Stimulated activated CD8-positive, alpha-beta memory T cell treated with anti-CD3 and anti-CD28 coated beads, Interleukin-12 subunit alpha, Interleukin-12 subunit beta, amount 100 ng/mL, for 24 hours (primary cell): ENCODE results near the gene ZBTB8B.
"Not testable (repeated sequence)": the region's sequence is repeated elsewhere in the genome, so short reads cannot be mapped to it uniquely, and the experiment has no call there.

Source experiments
- DNase-seq: peaks from one replicate; pipeline ENCODE4 v3.0.0-alpha.2; 2020; ENCODE audit errors: extremely low read depth

Gene ZBTB8B

DNA sequence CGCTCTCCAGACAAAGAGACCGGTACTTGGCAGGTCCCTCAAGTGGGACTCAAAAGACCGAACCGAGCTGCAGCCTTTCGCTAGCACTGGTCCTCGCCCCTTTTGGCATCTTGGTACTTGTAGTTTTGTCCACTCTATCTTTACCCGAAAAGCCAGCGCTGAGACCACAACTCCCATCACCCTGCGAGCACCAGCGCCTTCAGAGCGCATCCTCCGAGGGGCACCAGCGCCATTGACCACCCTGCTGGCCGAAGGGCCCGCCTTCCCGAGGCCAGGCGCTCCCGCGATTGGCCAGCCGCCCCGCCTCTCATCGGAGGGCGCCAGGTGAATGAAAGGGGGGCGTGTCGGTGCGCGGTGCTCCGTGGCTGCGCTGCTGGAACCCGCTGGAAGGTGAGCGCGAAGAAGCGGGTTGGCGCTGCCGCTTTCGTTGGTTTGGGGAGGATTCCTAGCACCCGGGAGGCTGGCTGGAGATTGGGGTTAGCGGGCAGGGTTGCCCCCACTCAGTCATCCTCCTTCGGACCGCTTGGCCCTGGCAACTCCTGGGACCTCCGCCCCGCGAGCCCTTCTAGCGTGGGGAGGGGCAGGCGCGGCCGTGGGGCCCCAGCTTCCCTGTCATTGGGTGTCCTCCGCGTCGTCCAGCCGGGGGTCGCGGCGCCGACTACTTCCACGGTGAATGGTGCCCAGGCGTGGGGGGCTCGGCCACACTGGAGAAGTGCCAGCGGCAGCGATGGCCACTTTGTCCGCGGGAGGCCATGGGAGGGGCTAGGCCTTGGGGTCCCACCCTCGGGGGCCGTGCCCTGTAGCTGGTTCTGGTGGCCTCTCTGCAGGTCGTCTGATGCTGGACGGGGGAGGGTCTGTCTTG is at the start of gene ZBTB8B:
Gene ZBTB8B (plus strand): TSS at position 357 of the 862 bp plus-strand sequence. CDS start 5,553 bp downstream, outside the sequence.
- DNase-seq, result no peak

DNA sequence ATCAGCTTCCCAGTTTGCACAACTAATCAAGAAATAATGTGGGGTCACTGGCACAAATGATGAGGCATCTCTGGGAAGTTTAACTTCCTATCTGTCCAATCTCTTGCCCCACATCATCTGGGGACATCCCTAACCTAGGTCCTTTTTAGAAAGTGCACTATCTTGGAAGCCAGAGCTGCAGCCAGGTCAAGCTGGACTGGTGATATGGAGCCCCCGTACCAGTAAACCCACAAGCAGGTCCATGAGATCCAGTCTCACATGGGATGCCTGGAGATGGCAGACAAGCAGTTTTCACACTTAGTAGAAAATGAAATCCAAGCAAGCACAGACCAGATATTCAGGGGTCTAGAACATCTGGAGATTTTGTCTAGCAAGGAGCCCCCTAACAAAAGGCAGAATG is 43.1 kb upstream of the ZBTB8B start:
- no peak for DNase-seq

DNA sequence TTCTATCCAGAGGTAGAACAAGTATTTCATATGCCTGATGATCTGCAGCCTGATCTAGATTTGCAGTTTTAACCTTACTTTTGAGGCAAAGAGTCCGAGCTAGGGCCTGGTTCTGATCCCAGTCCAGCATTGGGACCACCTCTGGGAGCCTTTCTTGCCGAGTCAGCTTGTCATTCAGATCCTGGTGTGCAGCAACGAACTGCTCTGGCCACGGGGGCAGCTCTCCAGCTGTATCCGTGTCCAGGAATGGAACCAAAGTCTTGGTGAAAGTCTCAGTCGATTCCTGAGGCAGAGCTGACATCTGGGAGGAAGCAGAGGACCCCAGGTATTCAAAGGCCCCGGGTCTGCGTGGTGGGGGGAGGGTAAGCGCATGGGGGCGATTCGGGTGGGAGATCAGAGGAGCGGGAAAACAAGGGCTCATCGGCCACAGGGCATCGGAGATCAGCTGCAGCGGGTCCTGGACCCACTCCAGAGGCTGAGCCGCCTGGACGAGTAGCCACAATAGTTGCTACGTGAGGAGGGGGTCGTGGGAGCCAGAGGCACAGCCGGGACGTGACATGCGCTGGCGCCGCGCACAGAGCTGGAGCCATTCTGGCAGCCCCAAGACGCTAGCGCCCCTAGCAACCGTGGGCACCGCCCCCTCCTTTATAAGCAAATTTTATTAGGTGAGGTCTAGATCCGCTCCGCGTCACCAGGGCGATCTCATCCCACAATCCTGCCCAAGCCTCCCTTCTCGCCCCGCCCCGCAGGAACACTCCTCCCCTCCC is 38.2 kb upstream of the ZBTB8B start:
- DNase-seq, result no peak

GRCh38 chr1:32427264-32427963 is 37.5 kb upstream of the ZBTB8B start:
- DNase-seq, result no peak

DNA sequence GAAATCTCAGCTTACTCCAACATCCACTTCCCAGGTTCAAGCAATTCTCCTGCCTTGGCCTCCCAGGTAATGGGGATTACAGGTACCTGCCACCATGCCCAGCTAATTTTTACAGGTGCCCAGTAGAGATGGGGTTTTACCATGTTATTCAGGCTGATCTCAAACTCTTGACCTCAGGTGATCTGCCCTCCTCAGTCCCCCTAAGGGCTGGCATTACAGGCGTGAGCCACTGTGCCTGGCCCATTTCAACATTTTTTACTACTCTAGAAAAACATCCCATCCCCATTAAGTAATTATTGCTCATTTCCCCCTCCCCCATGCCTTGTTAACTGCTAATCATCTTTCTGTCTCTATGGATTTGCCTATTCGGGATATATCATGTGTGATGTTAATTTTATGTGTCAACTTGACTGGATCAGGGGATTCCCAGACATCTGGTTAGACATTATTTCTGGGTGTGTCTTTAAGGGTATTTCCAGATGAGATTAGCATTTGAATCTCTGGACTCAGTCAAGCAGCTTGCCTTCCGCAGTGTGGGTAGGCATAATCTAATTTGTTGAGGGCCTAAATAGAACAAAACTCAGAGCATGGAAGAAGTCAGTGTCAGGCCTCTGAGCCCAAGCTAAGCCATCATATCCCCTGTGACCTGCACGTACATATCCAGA is 33.0 kb upstream of the ZBTB8B start:
- DNase-seq, result no peak

DNA sequence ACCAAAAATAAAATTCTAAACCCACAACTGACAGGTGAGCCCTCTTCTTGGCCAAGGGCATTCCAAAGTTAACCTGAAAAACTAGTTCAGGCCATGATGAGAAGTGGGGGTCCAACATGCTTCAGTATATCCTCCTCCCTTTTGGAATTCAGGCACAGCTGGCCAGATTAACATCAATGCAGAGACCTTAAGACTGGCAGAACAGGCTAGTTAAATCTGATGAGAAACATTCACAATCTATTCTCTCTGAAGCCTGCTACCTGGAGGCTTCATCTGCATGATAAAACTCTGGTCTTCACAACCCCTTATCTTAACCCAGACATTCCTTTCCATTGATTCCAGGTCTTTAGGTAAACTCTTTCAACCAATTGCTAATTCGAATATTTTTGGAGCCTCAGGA is 26.7 kb upstream of the ZBTB8B start:
- no peak for DNase-seq

DNA sequence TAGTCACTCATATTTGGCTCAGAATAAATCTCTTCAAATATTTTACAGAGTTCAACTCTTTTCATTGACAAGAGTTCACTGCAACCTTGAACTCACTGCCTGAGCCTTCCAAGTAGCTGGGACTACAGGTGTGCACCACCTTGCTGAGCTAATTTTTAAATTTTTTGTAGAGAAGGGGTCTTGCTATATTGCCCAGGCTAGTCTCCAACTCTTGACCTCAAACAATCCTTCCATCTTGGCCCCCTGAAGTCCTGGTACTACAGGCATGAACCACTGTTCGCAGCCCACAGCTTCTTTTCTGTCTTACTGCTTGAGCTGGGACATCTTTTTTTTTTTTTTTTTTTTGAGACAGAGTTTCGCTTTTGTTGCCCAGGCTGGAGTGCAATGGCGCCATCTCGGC is 26.1 kb upstream of the ZBTB8B start:
- DNase-seq, result not testable (repeated sequence)

DNA sequence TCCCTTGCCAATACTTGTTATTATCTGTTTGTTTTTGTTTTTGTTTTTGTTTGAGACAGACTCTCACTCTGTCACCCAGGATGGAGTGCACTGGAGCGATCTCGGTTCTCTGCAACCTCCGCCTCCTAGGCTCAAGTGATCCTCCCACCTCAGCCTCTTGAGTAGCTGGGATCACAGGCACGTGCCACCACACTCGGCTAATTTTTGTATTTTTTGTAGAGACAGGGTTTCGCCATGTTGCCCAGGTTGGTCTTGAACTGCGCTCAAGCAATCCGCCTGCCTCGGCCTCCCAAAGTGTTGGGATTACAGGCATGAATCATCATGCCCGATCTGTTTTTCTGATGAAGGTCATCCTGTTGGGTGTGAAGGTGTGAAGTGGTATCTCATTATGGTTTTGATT is 23.4 kb upstream of the ZBTB8B start:
- not testable (repeated sequence) for DNase-seq

- DNase-seq, result no peak
Measured at GRCh38 chr1:32447469-32448185, 17.2 kb upstream of the ZBTB8B start.

DNA sequence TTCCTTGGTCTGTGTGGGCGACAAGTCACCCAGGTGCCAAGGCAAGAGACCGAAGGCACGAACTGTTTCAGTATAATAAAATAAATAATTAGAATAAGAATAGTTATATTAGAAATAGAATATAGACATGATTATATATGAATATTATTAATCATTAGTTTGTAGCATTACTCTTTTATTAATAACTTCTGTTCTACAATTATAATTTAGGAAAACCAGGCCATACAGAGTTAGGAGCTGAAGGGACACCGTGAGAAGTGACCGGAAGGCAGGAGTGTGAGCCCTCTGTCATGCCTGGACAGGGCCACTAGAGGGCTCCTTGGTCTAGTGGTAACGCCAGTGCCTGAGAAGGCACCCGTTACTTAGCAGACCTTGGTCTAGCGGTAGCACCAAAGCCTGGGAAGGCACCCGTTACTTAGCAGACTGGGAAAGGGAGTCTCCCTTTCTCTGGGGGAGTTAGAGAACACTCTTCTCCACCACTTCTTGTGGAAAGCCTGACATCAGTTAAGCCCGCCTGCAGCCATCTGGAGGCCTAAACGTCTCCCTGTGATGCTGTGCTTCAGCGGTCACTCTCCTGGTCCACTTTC is 16.6 kb upstream of the ZBTB8B start:
- not testable (repeated sequence) for DNase-seq

GRCh38 chr1:32448773-32449456 is 16.0 kb upstream of the ZBTB8B start:
- DNase-seq, result no peak

DNA sequence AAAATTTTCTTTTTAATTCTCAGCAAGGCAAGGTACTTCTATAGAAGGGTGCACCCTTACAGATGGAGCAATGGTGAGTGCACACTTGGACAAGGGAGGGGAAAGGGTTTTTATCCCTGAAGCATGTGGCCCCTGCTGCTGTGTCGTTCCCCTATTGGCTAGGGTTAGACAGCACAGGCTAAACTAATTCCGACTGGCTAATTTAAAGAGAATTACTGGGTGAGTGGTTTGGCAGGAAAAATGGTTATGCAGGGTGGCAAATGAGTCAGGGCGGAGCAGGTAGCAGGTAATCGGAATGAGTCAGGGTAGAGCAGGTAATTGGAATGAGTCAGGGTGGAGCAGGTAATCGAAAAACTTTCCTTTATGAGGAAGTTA is 15.4 kb upstream of the ZBTB8B start:
- not testable (repeated sequence) for DNase-seq

- no peak for DNase-seq
Measured at GRCh38 chr1:32454726-32455125, 10.1 kb upstream of the ZBTB8B start.

DNA sequence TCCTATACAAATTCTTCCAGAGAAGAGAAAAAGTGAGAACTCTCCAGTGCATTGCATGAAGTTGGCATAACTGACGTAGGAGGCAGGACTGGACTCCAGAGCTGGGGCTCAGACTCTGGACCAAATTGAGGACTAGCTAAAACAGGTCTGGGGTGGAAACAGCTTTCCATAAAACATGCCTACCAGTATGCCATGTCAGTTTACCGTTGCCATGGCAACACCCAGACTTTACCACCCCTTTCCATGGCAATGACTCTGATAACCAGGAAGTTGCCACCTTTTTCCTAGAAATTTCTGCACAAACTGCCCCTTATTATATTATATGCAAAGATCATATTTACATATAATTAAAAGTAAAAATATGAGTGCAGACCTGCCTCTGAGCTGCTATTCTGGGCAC is 8.9 kb upstream of the ZBTB8B start:
- no peak for DNase-seq

GRCh38 chr1:32458798-32459197 is 6.1 kb upstream of the ZBTB8B start:
- DNase-seq, result not testable (repeated sequence)

DNA sequence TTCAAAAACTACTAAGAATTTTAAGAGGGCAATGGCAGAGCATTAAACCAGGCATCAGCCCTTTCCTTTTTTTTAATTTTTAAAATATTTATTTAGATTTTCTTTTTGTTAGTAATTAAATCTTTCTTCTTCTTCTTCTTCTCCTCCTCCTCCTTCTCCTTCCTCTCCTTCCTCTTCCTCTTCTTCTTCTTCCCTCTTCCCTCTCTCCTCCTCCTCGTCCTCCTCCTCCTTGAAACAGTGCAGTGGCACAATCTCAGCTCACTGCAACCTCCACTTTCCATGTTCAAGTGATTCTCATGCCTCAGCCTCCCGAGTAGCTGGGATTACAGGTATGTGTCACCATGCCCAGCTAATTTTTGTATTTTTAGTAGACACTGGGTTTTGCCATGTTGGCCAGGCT is 1.9 kb upstream of the ZBTB8B start:
- not testable (repeated sequence) for DNase-seq

DNA sequence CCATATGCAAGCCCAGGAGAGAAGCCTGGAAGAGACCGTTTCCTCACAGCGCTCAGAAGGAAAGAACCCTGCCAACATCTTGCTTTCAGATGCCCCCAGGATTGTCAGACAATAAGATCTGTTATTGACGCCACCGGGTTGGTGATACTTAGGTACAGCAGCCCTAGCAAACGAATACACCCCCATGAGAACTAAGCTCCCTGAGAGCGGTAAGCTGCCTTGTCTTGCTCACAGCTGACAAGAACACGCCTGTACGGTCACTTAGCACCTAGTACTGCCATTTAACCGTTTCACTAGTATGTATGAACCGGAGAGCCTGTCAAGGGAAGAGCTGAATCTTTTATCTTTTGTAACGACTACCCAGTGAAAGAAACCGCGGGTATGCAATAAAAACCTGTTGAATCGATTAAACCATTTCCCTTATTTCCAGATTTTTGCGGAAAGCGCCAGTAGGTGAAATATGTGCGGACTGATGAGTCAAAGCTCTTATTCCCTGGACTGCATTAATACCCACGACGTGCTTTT is 619 bp upstream of the ZBTB8B start:
- DNase-seq, result no peak

DNA sequence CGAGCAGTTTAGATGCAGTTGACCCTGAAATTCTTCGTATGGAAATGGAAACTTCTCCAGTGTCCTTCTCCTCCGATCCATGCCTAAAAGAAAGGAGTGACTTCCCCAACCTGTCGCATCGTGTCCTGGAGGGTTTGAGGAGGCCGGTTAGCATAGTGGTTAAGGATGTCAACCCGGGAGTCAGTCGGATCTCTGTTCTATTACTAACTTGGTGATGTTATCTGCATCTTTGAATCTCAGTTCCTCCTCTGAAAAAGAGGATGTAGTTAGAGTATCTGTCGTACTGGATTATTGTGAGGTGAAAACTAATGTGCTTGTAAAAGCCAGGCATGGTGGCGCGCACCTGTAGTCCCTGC is 684 bp downstream of the ZBTB8B start:
- no peak for DNase-seq

- DNase-seq, result no peak
Measured at GRCh38 chr1:32466761-32467160, 1.9 kb downstream of the ZBTB8B start.

DNA sequence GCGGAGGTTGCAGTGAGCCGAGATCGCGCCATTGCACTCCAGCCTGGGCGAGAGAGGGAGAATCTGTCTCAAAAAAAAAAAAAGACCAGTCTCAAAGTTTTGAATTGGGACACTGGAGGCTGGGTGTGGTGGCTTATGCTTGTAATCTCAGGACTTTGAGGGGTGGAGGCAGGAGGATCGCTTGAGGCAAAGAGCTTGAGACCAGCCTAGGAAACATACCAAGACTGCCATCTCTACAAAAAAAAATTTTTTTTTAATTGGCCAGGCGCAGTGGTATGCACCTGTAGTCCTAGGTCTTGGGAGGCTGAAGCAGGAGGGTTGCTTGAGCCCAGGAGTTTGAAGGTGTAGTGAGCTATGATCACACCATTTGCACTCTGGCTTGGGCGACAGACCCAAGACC is 3.9 kb downstream of the ZBTB8B start:
- DNase-seq, result no peak
